NCI-H146 (cell line): ENCODE results near the gene LARGE1.
A peak's percentile ranks its signal among the peaks of the same experiment; 100 is the strongest.

Source experiments
- DNase-seq: peaks from one replicate; lab custom pipeline; 2025; lab: John Stamatoyannopoulos, UW

LARGE1 gene

GRCh38 chr22:33853200-33854097 lies 66.8 kb downstream of the LARGE1 start:
- peak; percentile 45 for DNase-seq

- no peak for DNase-seq
Measured at GRCh38 chr22:33851821-33852384, 68.4 kb downstream of the LARGE1 start.

GRCh38 chr22:33851240-33851639 lies 69.0 kb downstream of the LARGE1 start:
- peak; percentile 19 for DNase-seq

- DNase-seq = peak; percentile 44
Measured at GRCh38 chr22:33850724-33851123, 69.6 kb downstream of the LARGE1 start.

- no peak for DNase-seq
Measured at GRCh38 chr22:33850193-33850592, 70.1 kb downstream of the LARGE1 start.

GRCh38 chr22:33848251-33848650 lies 72.0 kb downstream of the LARGE1 start:
- no peak for DNase-seq

- DNase-seq = no peak
Measured at GRCh38 chr22:33844273-33844672, 76.0 kb downstream of the LARGE1 start.

- DNase-seq = peak; percentile 50
Measured at GRCh38 chr22:33842421-33843094, 77.7 kb downstream of the LARGE1 start.

GRCh38 chr22:33842006-33842354 lies 78.3 kb downstream of the LARGE1 start:
- no peak for DNase-seq

GRCh38 chr22:33841281-33842005 lies 78.8 kb downstream of the LARGE1 start:
- no peak for DNase-seq

GRCh38 chr22:33838644-33839043 lies 81.6 kb downstream of the LARGE1 start:
- DNase-seq = no peak

- no peak for DNase-seq
Measured at GRCh38 chr22:33837826-33838225, 82.5 kb downstream of the LARGE1 start.

- DNase-seq = no peak
Measured at GRCh38 chr22:33835265-33835664, 85.0 kb downstream of the LARGE1 start.

GRCh38 chr22:33832558-33833151 lies 87.6 kb downstream of the LARGE1 start:
- no peak for DNase-seq

GRCh38 chr22:33831651-33832050 lies 88.6 kb downstream of the LARGE1 start:
- no peak for DNase-seq

- no peak for DNase-seq
Measured at GRCh38 chr22:33831207-33831606, 89.1 kb downstream of the LARGE1 start.

GRCh38 chr22:33829546-33830280 lies 90.6 kb downstream of the LARGE1 start:
- DNase-seq = peak; percentile 74

GRCh38 chr22:33828302-33828701 lies 92.0 kb downstream of the LARGE1 start:
- DNase-seq = no peak

GRCh38 chr22:33825761-33826160 lies 94.5 kb downstream of the LARGE1 start:
- peak; percentile 30 for DNase-seq

- DNase-seq = no peak
Measured at GRCh38 chr22:33823552-33823951, 96.7 kb downstream of the LARGE1 start.

GRCh38 chr22:33821290-33821689 lies 99.0 kb downstream of the LARGE1 start:
- no peak for DNase-seq
